Measurements from ENCODE around the gene PNPLA7.

DNA sequence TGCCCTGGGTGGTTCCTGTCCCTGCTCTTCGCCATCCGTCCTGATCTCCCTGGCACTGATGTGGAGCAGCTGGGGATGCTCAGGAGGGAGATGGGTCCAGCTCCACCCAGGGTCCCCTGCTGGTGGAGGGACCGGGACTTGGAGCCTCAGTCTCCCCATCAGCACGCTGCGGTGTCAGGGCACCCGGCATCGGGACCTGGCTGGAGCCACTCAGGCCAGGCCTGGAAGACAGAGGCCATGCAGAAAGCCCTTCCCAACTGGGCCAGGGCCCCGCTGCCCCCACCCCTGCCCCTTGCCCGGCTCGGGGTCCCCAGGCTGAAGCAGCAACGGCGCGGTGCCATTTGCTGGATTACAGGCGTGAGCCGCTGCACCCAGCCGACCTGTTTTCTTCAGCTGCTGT, 50.8 kb downstream of the PNPLA7 start:
- TF ChIP-seq POLR2A (IDR thresholded peaks at IDR 0.05; ENCODE audit: low read depth, low read length) (no peak), POLR2AphosphoS5 (IDR thresholded peaks at IDR 0.05; ENCODE audit: low read depth, low read length) (no peak)

Data from GM12892 (cell line).